ENCODE measurements around the gene MYOM1. TPM values are rescaled to one million over a fixed set of nuclear protein-coding genes. Genes with fewer than 3 reads are reported as not detected.

The MYOM1 gene
- total RNA-seq, 2 experiments from 2014 or later: 0.90 to 1.2 TPM

DNA sequence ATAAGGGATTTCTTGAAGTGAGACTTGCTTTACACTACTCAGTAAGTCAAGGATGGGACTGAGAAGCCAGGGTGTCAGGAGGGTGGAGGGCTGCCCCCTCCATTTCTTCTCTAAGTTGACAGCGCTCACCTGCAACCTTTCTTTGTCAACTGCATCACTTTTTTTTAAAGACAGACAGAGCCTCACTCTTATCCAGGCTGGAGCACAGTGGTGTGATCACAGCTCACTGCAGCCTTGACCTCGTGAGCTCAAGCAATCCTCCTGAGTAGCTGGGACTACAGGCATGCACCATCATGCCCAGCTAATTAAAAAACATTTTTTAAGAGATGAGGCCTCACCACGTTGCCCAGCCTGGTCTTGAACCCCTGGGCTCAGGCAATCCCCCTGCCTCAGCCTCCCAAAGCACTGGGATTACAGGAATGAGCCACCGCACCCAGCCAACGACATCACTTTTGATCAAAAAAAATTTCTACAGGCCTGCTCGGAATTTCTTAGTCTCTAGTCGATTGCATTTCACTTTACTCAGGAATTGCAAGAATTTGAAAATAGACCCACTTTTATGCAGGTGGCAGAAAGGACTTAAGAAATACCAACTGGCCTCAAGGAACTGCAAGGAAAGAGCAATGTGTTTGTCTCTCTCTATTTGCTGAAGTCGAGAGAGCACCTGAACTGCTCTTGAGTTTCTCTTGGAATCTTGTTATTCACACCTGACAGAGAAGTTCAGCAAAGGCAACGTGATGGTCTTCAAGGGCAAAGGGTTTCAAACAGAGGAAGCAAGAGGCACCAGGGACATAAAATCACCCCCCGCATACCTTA lies 101.4 kb downstream of the MYOM1 start:
- POLR2A ChIA-PET: no interaction called here
- no peak for DNase-seq
- Mint-ChIP-seq H3K4me3 (no peak overlapping the region), H3K27ac (no peak overlapping the region), H3K36me3 (no peaks in the 10 kb centered on the region), H3K27me3 (no peaks in the 10 kb centered on the region), H3K9me3 (no peaks in the 10 kb centered on the region), H3K4me1 (ENCODE audit: low read depth) (no peaks in the 10 kb centered on the region)
- intact Hi-C loops (cut with micrococcal nuclease): no loop called here
- CTCF ChIA-PET: interaction anchor here (1.0 to 3.4 kb wide), 2 partner anchors 10 to 56 kb away, joined by 3 to 20 read pairs; no protein-coding TSS in a partner anchor

DNA sequence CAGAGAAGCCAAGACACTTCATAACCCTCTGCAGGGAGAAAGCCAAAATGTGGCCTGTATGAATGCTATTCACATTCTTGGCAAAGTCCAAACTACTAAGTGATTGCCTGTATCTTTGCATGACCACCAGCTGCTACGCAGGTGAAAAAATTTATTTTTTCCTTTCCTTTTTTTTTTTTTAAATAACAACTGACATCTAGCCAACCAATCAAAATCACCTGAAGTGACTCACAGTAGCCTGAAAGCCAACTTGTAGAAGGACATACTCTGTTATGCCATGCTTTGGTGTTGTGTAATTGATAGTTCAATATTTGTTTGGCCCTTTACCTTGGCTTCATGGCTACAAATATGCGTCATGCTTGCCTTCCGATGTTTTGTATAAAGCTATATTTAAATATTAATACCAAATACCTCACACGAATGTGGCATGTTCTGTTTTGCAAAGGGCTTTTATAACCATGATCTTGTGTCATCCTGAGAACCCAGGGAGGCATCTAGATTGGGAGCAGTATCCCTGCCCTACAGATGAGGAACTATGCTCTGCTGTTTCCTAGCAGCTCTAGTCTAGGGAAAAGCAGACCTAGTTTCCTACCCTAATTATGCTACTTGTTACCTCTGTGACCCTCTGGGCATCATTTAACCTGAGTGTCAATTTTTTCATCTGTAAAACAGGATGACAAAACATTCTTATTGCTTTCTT lies 102.1 kb downstream of the MYOM1 start:
- POLR2A ChIA-PET: no interaction called here
- Mint-ChIP-seq H3K4me3 (no peak overlapping the region), H3K9me3 (no peaks in the 10 kb centered on the region), H3K36me3 (no peaks in the 10 kb centered on the region), H3K27ac (no peak overlapping the region), H3K4me1 (ENCODE audit: low read depth) (no peaks in the 10 kb centered on the region), H3K27me3 (no peaks in the 10 kb centered on the region)
- CTCF ChIA-PET: interaction anchor here (0.6 to 3.4 kb wide), 4 partner anchors 11 to 74 kb away, joined by 3 to 20 read pairs (median 4); no protein-coding TSS in a partner anchor
- no peak for DNase-seq
- intact Hi-C loops (cut with micrococcal nuclease): no loop called here

DNA sequence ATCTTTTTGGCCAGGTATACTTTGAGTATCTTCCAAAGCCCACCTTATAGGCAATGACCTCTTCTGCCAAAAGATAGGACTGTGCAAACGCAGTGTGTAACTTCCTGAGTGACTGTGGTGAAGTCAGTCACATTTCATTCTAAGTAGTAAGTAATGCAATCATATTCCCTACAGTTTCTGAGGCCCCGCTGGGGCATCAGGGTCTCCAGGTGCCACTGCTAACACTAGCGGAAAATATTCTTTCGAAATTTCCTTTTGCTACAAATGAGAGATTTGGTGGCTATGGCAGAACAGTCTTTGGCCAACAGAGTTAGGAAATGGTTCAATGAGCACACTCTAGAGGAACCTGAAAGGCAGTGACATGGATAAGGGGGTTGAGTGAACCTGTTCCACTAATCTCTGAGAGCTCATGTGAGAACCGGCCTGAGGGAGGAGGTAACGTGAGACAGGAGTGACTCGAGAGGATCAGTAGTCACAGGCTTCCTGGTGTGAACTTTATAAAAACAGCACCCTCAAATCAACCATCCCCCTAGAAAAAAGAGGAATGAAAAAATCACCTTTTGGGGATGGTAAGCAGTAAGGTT lies 104.2 kb downstream of the MYOM1 start:
- no peaks in the 10 kb centered on the region for H3K36me3 Mint-ChIP-seq
- H3K4me1 Mint-ChIP-seq (ENCODE audit: low read depth): no peaks in the 10 kb centered on the region
- intact Hi-C loops (cut with micrococcal nuclease): no loop called here
- ChIA-PET CTCF (interaction anchor here (3.4 kb wide), 1 partner anchor 13 kb away, joined by 20 read pairs; no protein-coding TSS in a partner anchor), POLR2A (interaction anchor here (0.6 kb wide), 1 partner anchor 1047 kb away, joined by 3 read pairs; no protein-coding TSS in a partner anchor)
- no peaks in the 10 kb centered on the region for H3K27me3 Mint-ChIP-seq
- H3K27ac Mint-ChIP-seq: no peak overlapping the region
- no peak overlapping the region for H3K4me3 Mint-ChIP-seq
- no peak for DNase-seq
- no peaks in the 10 kb centered on the region for H3K9me3 Mint-ChIP-seq

DNA sequence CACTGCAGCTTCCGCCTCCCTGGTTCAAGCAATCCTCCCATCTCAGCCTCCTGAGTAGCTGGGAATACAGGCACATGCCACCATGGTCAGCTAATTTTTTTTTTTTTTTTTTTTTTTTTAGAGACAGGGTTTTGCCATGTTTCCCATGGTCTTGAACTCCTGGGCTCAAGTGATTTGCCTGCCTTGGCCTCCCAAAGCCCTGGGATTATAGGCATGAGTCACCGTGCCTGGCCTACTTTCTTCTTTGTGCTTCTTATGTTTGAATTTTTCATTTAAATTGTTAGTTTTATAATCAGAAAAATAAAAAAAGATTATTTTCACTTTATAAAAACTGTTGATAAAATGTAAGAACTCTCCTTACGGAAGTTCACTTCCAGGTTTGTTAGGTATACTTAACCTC lies 105.3 kb downstream of the MYOM1 start:
- no peak for DNase-seq
- Mint-ChIP-seq H3K27ac (no peak overlapping the region), H3K27me3 (no peaks in the 10 kb centered on the region), H3K9me3 (no peaks in the 10 kb centered on the region), H3K36me3 (no peaks in the 10 kb centered on the region), H3K4me3 (no peak overlapping the region), H3K4me1 (ENCODE audit: low read depth) (no peaks in the 10 kb centered on the region)
- CTCF ChIA-PET: no interaction called here
- POLR2A ChIA-PET: no interaction called here
- intact Hi-C loops (cut with micrococcal nuclease): no loop called here

DNA sequence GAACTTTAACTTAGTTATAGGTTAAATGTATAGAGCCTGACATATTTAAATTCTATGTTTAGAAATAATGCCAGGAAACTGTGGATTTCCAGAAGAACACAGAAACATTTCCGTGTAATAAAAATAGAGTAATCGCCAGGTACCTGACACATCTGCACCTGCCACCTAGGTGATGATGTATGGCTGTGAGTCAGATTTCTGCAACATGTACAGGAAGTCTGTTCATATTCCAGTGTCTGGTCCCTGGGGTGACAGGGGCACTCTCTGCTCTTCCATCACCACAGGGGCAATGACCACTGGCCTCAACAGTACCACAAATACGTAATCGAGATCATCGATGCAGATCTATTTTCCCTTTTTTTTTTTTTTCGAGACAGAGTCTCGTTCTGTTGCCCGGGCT lies 105.7 kb downstream of the MYOM1 start:
- no peaks in the 10 kb centered on the region for H3K4me1 Mint-ChIP-seq (ENCODE audit: low read depth)
- CTCF ChIA-PET: no interaction called here
- no peak overlapping the region for H3K4me3 Mint-ChIP-seq
- intact Hi-C loops (cut with micrococcal nuclease): no loop called here
- no peaks in the 10 kb centered on the region for H3K27me3 Mint-ChIP-seq
- POLR2A ChIA-PET: no interaction called here
- DNase-seq: no peak
- no peak overlapping the region for H3K27ac Mint-ChIP-seq
- no peaks in the 10 kb centered on the region for H3K36me3 Mint-ChIP-seq
- H3K9me3 Mint-ChIP-seq: no peaks in the 10 kb centered on the region

DNA sequence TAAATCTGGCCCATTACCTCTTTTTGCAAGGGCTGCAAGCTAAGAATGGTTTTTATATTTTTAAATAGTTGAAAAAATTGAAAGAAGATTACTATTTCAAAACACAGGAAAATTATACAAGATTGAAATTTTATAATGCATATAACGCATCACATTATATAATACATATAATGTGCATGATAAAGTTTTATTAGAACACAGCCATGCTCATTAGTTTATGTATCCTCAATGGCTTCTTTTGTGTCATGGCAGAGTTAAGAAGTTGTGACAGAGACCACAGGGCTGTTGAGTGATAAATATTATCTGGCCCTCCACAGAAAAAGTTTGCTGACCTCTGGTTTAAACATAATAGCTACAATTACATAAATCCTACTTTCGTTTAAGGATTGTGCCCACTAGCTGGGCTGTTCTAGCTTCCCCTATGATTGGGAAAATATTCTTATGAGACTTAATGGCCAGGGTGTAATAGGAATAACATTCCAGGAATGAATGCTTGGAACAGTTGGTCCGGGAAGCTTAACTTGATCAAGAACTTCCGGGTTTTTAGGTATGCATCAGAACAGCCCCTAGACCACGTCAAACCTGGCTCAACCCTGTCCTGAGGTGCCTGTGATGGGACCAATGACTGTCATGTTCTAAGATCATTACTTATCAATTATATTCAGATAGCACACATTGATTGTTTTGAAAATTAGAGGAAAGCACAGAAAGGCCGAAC lies 108.1 kb downstream of the MYOM1 start:
- ChIA-PET POLR2A (no interaction called here), CTCF (interaction anchor here (1.3 to 2.9 kb wide), 2 partner anchors 17 to 126 kb away, joined by 3 to 11 read pairs; no protein-coding TSS in a partner anchor)
- Mint-ChIP-seq H3K36me3 (no peaks in the 10 kb centered on the region), H3K4me1 (ENCODE audit: low read depth) (no peaks in the 10 kb centered on the region), H3K27ac (no peak overlapping the region), H3K4me3 (no peak overlapping the region), H3K27me3 (no peaks in the 10 kb centered on the region), H3K9me3 (no peaks in the 10 kb centered on the region)
- no peak for DNase-seq
- intact Hi-C loops (cut with micrococcal nuclease): no loop called here

DNA sequence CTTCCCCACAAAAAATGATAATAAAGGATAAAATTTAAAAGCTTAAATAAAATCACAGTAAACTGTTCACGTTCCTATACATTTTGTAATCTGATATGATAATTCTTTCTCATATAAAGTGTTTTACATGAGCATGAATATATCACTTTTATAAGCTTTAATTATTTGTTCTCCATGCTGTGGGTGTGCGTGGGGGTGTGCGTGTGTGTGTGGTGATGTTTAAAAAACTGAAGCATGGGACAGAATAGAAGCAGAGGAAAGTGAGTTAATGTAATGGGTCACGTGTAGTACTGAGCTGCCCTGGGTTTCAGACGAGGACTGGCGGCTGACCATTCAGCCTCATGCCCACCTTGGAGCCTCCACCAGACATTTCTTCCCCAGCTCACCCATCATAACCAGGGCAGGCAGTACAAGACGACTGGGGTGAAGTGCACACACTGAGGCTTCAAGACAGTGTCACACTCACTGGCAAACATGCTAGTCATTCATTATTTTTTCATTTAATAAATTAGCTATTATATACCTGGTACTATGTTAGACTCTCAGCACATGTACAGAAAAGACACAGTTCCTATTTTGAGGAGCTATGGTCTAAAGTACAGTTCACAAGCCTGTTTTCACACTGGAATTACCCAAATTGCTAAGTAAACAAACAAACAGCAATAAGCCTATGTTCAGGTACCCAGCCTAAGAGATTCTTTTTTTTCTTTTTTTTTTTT lies 109.6 kb downstream of the MYOM1 start:
- no peak overlapping the region for H3K4me3 Mint-ChIP-seq
- no peaks in the 10 kb centered on the region for H3K9me3 Mint-ChIP-seq
- intact Hi-C loops (cut with micrococcal nuclease): no loop called here
- H3K27me3 Mint-ChIP-seq: no peaks in the 10 kb centered on the region
- ChIA-PET CTCF (interaction anchor here (2.9 kb wide), 1 partner anchor 19 kb away, joined by 11 read pairs; no protein-coding TSS in a partner anchor), POLR2A (interaction anchor here (0.6 kb wide), 1 partner anchor 55 kb away, joined by 3 read pairs; no protein-coding TSS in a partner anchor)
- H3K27ac Mint-ChIP-seq: no peak overlapping the region
- no peak for DNase-seq
- no peaks in the 10 kb centered on the region for H3K4me1 Mint-ChIP-seq (ENCODE audit: low read depth)
- no peaks in the 10 kb centered on the region for H3K36me3 Mint-ChIP-seq

DNA sequence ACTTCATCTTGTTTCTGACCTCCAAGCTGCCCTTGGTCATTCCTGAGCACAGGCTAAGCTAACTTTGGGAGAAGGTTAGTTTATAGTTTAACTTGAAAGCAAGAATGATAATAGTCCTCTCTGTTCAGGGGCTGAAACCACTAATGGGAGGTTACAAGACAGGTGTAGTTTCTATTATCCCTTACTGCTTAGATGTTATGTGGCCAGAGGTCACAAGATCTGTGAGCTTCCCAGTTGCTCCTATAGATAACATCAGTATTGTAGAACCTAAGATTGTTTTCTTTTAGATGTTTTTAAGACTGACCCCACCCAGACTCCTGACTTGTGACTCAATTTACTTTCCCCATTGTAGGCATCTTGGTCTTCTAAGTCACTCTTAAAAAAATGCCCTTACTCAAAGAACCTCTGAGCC lies 112.0 kb downstream of the MYOM1 start:
- Mint-ChIP-seq H3K36me3 (no peaks in the 10 kb centered on the region), H3K27me3 (no peaks in the 10 kb centered on the region), H3K27ac (no peak overlapping the region), H3K9me3 (no peaks in the 10 kb centered on the region), H3K4me3 (no peak overlapping the region), H3K4me1 (ENCODE audit: low read depth) (no peaks in the 10 kb centered on the region)
- intact Hi-C loops (cut with micrococcal nuclease): no loop called here
- ChIA-PET POLR2A (no interaction called here), CTCF (no interaction called here)
- DNase-seq: no peak

DNA sequence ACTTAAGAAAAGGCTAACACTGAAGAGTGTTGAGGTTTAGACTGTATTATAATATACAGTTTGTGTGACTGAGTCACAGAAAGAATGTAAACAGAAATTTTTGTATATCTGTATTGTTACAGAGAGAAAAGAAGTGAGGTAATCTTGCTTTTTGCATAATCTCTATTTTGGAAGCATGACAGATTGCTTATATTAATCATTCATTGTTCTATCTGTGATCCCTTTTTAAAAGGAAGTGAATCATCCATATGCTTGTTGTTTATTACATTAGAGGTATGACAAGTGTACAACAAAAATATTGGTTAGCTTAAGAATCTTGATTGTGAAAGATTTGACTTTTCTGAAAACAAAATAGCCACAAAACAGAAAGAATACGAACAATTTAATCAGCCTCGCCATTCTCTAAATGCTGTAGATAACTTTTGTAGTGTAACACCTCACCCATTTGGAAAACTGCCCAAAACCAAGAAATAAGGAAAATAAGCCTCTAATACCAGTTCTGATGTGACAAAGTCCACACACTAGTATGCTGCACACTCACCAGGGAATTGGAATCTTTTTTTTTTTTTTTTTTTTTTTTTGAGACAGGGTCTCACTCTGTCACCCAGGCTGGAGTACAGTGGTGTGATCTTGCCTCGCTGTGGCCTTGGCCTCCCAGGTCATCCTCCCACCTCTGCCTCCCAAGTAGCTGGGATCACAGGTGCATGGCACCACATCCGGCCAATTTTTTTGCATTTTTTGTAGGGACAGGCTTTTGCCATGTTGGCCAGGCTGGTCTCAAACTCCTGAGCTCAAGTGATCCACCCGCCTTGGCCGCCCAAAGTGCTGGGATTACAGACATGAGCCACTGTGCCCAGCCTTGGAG lies 115.3 kb downstream of the MYOM1 start:
- CTCF ChIA-PET: interaction anchor here (0.8 to 0.9 kb wide), 2 partner anchors 15 to 25 kb away, joined by 3 read pairs; no protein-coding TSS in a partner anchor
- Mint-ChIP-seq H3K9me3 (no peaks in the 10 kb centered on the region), H3K4me1 (ENCODE audit: low read depth) (no peaks in the 10 kb centered on the region), H3K36me3 (no peaks in the 10 kb centered on the region), H3K27me3 (no peaks in the 10 kb centered on the region), H3K4me3 (no peak overlapping the region), H3K27ac (no peak overlapping the region)
- intact Hi-C loops (cut with micrococcal nuclease): no loop called here
- POLR2A ChIA-PET: no interaction called here
- DNase-seq: no peak

DNA sequence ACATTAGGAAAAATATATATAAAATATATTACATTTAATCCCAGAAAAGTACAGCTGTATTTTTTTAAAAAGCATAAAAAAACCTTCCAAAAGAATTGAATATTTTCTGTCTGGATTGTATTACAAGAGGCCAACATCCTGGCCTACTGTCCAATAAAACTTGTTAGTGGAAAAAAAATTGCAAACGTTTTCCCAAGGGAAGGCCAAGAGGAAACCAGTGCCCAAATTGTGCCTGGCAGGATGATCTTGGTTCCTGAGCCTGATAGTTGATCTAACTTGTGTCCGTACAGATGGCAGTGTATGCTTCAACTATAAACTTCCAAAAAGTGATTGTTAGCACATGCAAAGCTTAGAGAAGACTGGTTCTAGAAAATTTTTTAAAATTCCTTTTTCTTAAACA lies 116.2 kb downstream of the MYOM1 start:
- no peaks in the 10 kb centered on the region for H3K36me3 Mint-ChIP-seq
- POLR2A ChIA-PET: no interaction called here
- no peaks in the 10 kb centered on the region for H3K9me3 Mint-ChIP-seq
- no peak for DNase-seq
- H3K4me1 Mint-ChIP-seq (ENCODE audit: low read depth): peaks cover 3% of the 10 kb centered on the region
- H3K27me3 Mint-ChIP-seq: no peaks in the 10 kb centered on the region
- no peak overlapping the region for H3K27ac Mint-ChIP-seq
- intact Hi-C loops (cut with micrococcal nuclease): no loop called here
- CTCF ChIA-PET: no interaction called here
- no peak overlapping the region for H3K4me3 Mint-ChIP-seq

DNA sequence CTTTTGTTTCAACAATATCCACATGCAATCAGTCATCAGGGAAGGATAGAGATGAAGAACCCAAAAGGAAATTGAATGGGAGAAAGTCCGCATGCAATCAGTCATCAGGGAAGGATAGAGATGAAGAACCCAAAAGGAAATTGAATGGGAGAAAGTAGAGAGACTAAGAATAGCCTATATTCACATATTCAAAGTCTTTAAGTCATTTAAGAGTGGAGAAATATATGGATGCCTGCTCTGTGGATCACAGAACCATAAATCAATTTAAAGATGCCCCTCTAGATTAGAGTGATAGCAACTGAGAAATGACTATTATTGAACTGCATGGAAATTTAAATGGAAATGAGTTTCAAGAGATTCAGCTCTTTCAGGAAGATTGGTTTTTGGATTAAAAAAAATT lies 116.8 kb downstream of the MYOM1 start:
- DNase-seq: no peak
- CTCF ChIA-PET: no interaction called here
- POLR2A ChIA-PET: no interaction called here

More for the DNA sequence above, 116.8 kb downstream of the MYOM1 start:
- no peaks in the 10 kb centered on the region for H3K36me3 Mint-ChIP-seq
- H3K27ac Mint-ChIP-seq: no peak overlapping the region
- no peaks in the 10 kb centered on the region for H3K9me3 Mint-ChIP-seq
- H3K27me3 Mint-ChIP-seq: no peaks in the 10 kb centered on the region
- intact Hi-C loops (cut with micrococcal nuclease): no loop called here
- H3K4me1 Mint-ChIP-seq (ENCODE audit: low read depth): peaks cover 3% of the 10 kb centered on the region
- no peak overlapping the region for H3K4me3 Mint-ChIP-seq

All from activated CD4-positive, alpha-beta memory T cell treated with anti-CD3 and anti-CD28 coated beads for 36 hours (primary cell).